Mesodermal cell (in vitro differentiated cells): Measurements from ENCODE around the gene PLD3.
A peak's percentile ranks its signal among the peaks of the same experiment; 100 is the strongest.
"Not testable (repeated sequence)": the region's sequence is repeated elsewhere in the genome, so short reads cannot be mapped to it uniquely, and the experiment has no call there.

Source experiments
- H3K27ac ChIP-seq: 2 replicates; pipeline ENCODE4 v1.7.0; 2013; ENCODE audit warnings: mild to moderate bottlenecking, low read depth, low read length, moderate library complexity; ENCODE audit not compliant: severe bottlenecking
- H3K36me3 ChIP-seq: 2 replicates; pipeline ENCODE4 v1.7.1; 2013; ENCODE audit warnings: mild to moderate bottlenecking, low read length, moderate library complexity; ENCODE audit not compliant: control insufficient read depth, insufficient read depth
- H3K4me1 ChIP-seq: one replicate; pipeline ENCODE4 v1.7.1; 2013; ENCODE audit warnings: mild to moderate bottlenecking, low read length; ENCODE audit not compliant: insufficient read depth, control insufficient read depth, poor library complexity, severe bottlenecking
- H3K4me3 ChIP-seq: 2 replicates; pipeline ENCODE4 v1.7.0; 2013; ENCODE audit warnings: low read length, control low read depth, mild to moderate bottlenecking; ENCODE audit not compliant: insufficient read depth, poor library complexity, severe bottlenecking; ENCODE audit errors: extremely low read depth
- H3K9me3 ChIP-seq: 2 replicates; pipeline ENCODE4 v1.7.1; 2013; ENCODE audit warnings: mild to moderate bottlenecking, low read length, moderate library complexity; ENCODE audit not compliant: control insufficient read depth
- WGBS, 2 experiments: methylation state at CpG; one replicate each; pipeline ENCODE4 v1.1.5; 2013; ENCODE audit warnings: missing lambda C conversion rate in 2 of 2; ENCODE audit not compliant: insufficient coverage in 2 of 2; 5-methylcytosine and 5-hydroxymethylcytosine counted together

The PLD3 gene

GRCh38 chr19:40407714-40408597, 59.5 kb downstream of the PLD3 start:
- H3K27ac ChIP-seq, result no peak overlapping the region
- H3K4me1 ChIP-seq, result peaks cover 4% of the 10 kb centered on the region
- no peak overlapping the region for H3K4me3 ChIP-seq
- no peaks in the 10 kb centered on the region for H3K9me3 ChIP-seq
- H3K36me3 ChIP-seq, result no peaks in the 10 kb centered on the region
- 93 to 95% methylated on average over 17 to 22 of the region's 22 CpGs for WGBS, 2 experiments

GRCh38 chr19:40408598-40408925, 60.1 kb downstream of the PLD3 start:
- H3K4me1 ChIP-seq, H3K4me3 ChIP-seq, H3K27ac ChIP-seq, H3K36me3 ChIP-seq, H3K9me3 ChIP-seq: not testable (repeated sequence)
- 91 to 93% methylated on average over 3 to 7 of the region's 8 CpGs for WGBS, 2 experiments

GRCh38 chr19:40410030-40410389, 61.5 kb downstream of the PLD3 start:
- no peak overlapping the region for H3K27ac ChIP-seq
- 65 to 71% methylated on average over 6 of the region's 9 CpGs for WGBS, 2 experiments
- no peak overlapping the region for H3K4me3 ChIP-seq
- no peaks in the 10 kb centered on the region for H3K36me3 ChIP-seq
- H3K9me3 ChIP-seq, result no peaks in the 10 kb centered on the region
- peaks cover 15% of the 10 kb centered on the region for H3K4me1 ChIP-seq

GRCh38 chr19:40411125-40411842, 62.8 kb downstream of the PLD3 start:
- 84 to 89% methylated on average over 15 to 16 of the region's 16 CpGs for WGBS, 2 experiments
- H3K4me3 ChIP-seq, result no peak overlapping the region
- peaks cover 15% of the 10 kb centered on the region for H3K4me1 ChIP-seq
- H3K36me3 ChIP-seq, result no peaks in the 10 kb centered on the region
- no peak overlapping the region for H3K27ac ChIP-seq
- no peaks in the 10 kb centered on the region for H3K9me3 ChIP-seq

GRCh38 chr19:40411958-40412499, 63.5 kb downstream of the PLD3 start:
- Histone ChIP-seq H3K9me3 (no peaks in the 10 kb centered on the region), H3K4me1 (peaks cover 17% of the 10 kb centered on the region), H3K36me3 (no peaks in the 10 kb centered on the region), H3K27ac (no peak overlapping the region), H3K4me3 (no peak overlapping the region)
- 83 to 93% methylated on average over 5 to 7 of the region's 8 CpGs for WGBS, 2 experiments

- WGBS, 2 experiments, result 87 to 94% methylated on average over 3 to 4 of the region's 4 CpGs
- Histone ChIP-seq H3K4me1 (peaks cover 25% of the 10 kb centered on the region), H3K4me3 (no peak overlapping the region), H3K27ac (no peak overlapping the region), H3K36me3 (no peaks in the 10 kb centered on the region), H3K9me3 (no peaks in the 10 kb centered on the region)
Observed at GRCh38 chr19:40412866-40413265, 64.4 kb downstream of the PLD3 start.

- Histone ChIP-seq H3K36me3 (no peaks in the 10 kb centered on the region), H3K4me1 (peaks cover 26% of the 10 kb centered on the region), H3K4me3 (no peak within 1 kb of the TSS), H3K9me3 (no peaks in the 10 kb centered on the region), H3K27ac (peak within 1 kb of the TSS; percentile 0)
- WGBS, 2 experiments, result 22 to 23% methylated on average over 6 to 11 of the region's 18 CpGs
Observed at GRCh38 chr19:40413291-40413845, 64.9 kb downstream of the PLD3 start, which contains the start of gene PRX. PRX (minus strand) TSS chr19:40413378; CDS start chr19:40407932, 5,446 bp downstream.

GRCh38 chr19:40414542-40415535, 66.3 kb downstream of the PLD3 start:
- WGBS, 2 experiments, result 86 to 93% methylated on average over 15 to 17 of the region's 21 CpGs
- no peaks in the 10 kb centered on the region for H3K9me3 ChIP-seq
- H3K36me3 ChIP-seq, result no peaks in the 10 kb centered on the region
- no peak overlapping the region for H3K27ac ChIP-seq
- peaks cover 26% of the 10 kb centered on the region for H3K4me1 ChIP-seq
- H3K4me3 ChIP-seq, result no peak overlapping the region

GRCh38 chr19:40415768-40416167, 67.3 kb downstream of the PLD3 start:
- H3K9me3 ChIP-seq, result no peaks in the 10 kb centered on the region
- H3K27ac ChIP-seq, result no peak overlapping the region
- peaks cover 26% of the 10 kb centered on the region for H3K4me1 ChIP-seq
- H3K36me3 ChIP-seq, result no peaks in the 10 kb centered on the region
- no peak overlapping the region for H3K4me3 ChIP-seq
- WGBS, 2 experiments, result 94 to 95% methylated on average over 2 of the region's 2 CpGs
